ENCODE data around the gene TPBGL. TPM values are rescaled to one million over a fixed set of nuclear protein-coding genes. Genes with fewer than 3 reads are reported as not detected.

Gene TPBGL
- polyA plus RNA-seq, 1 experiment, result not detected

GRCh38 chr11:75245356-75246005, 4.9 kb downstream of the TPBGL start:
- no peak for DNase-seq (ENCODE audit: low read depth)
- ChIA-PET POLR2A (no interaction called here), CTCF (interaction anchor here (1.0 to 7.5 kb wide), 5 partner anchors 10 to 222 kb away, joined by 3 to 166 read pairs (median 8); no protein-coding TSS in a partner anchor)
- no peak overlapping the region for H3K4me3 ChIP-seq (ENCODE audit: low read depth, low read length)
- H3K36me3 ChIP-seq (ENCODE audit: control insufficient read depth, insufficient read depth, low read length), result no peaks in the 10 kb centered on the region
- peaks cover 32% of the 10 kb centered on the region for H3K27me3 ChIP-seq (ENCODE audit: control insufficient read depth, insufficient read depth, low read length)
- no peak for TF ChIP-seq CTCF (IDR thresholded peaks at IDR 0.05; ENCODE audit: insufficient read depth, low read depth, low read length)

- POLR2A ChIA-PET, result no interaction called here
- no peak for TF ChIP-seq CTCF (IDR thresholded peaks at IDR 0.05; ENCODE audit: insufficient read depth, low read depth, low read length)
- Histone ChIP-seq H3K4me3 (ENCODE audit: low read depth, low read length) (no peak overlapping the region), H3K36me3 (ENCODE audit: control insufficient read depth, insufficient read depth, low read length) (no peaks in the 10 kb centered on the region), H3K27me3 (ENCODE audit: control insufficient read depth, insufficient read depth, low read length) (peaks cover 30% of the 10 kb centered on the region)
- no peak for DNase-seq (ENCODE audit: low read depth)
- CTCF ChIA-PET, result interaction anchor here (0.6 to 7.5 kb wide), 4 partner anchors 12 to 223 kb away, joined by 3 to 166 read pairs (median 59); partner anchors contain the start of gene RPS3
Observed at GRCh38 chr11:75246006-75246670, 5.6 kb downstream of the TPBGL start.

GRCh38 chr11:75246671-75247350, 6.2 kb downstream of the TPBGL start:
- no peak for TF ChIP-seq CTCF (IDR thresholded peaks at IDR 0.05; ENCODE audit: insufficient read depth, low read depth, low read length)
- Histone ChIP-seq H3K4me3 (ENCODE audit: low read depth, low read length) (no peak overlapping the region), H3K27me3 (ENCODE audit: control insufficient read depth, insufficient read depth, low read length) (peaks cover 30% of the 10 kb centered on the region), H3K36me3 (ENCODE audit: control insufficient read depth, insufficient read depth, low read length) (no peaks in the 10 kb centered on the region)
- no peak for DNase-seq (ENCODE audit: low read depth)
- ChIA-PET CTCF (interaction anchor here (0.6 to 7.5 kb wide), 9 partner anchors 7 to 223 kb away, joined by 3 to 166 read pairs (median 23); partner anchors contain the start of genes RPS3 and TPBGL), POLR2A (no interaction called here)

GRCh38 chr11:75248924-75249256, 8.3 kb downstream of the TPBGL start:
- Histone ChIP-seq H3K27me3 (ENCODE audit: control insufficient read depth, insufficient read depth, low read length) (peaks cover 16% of the 10 kb centered on the region), H3K36me3 (ENCODE audit: control insufficient read depth, insufficient read depth, low read length) (no peaks in the 10 kb centered on the region), H3K4me3 (ENCODE audit: low read depth, low read length) (no peak overlapping the region)
- TF ChIP-seq CTCF (IDR thresholded peaks at IDR 0.05; ENCODE audit: insufficient read depth, low read depth, low read length), result no peak
- ChIA-PET POLR2A (no interaction called here), CTCF (interaction anchor here (0.7 to 7.5 kb wide), 38 partner anchors 9 to 509 kb away, joined by 3 to 166 read pairs (median 5); partner anchors contain the start of genes SPCS2 and TPBGL)
- no peak for DNase-seq (ENCODE audit: low read depth)

GRCh38 chr11:75249704-75250103, 9.1 kb downstream of the TPBGL start:
- Histone ChIP-seq H3K27me3 (ENCODE audit: control insufficient read depth, insufficient read depth, low read length) (peaks cover 12% of the 10 kb centered on the region), H3K4me3 (ENCODE audit: low read depth, low read length) (no peak overlapping the region), H3K36me3 (ENCODE audit: control insufficient read depth, insufficient read depth, low read length) (no peaks in the 10 kb centered on the region)
- no peak for DNase-seq (ENCODE audit: low read depth)
- POLR2A ChIA-PET, result no interaction called here
- TF ChIP-seq CTCF (IDR thresholded peaks at IDR 0.05; ENCODE audit: insufficient read depth, low read depth, low read length), result no peak
- CTCF ChIA-PET, result interaction anchor here (1.1 to 7.5 kb wide), 10 partner anchors 10 to 411 kb away, joined by 3 to 166 read pairs (median 20); partner anchors contain the start of gene TPBGL
